22Rv1 (cell line): ENCODE results near the gene ZNF554.

ENCODE experiments used
- H3K27ac ChIP-seq: fragments of 450-650 bp; 2 replicates; pipeline ENCODE4 v1.5.1; 2017
- CTCF ChIP-seq: fragments of 450-650 bp; IDR thresholded peaks from 2 replicates; pipeline ENCODE4 v1.5.1; 2017; ENCODE audit warnings: mild to moderate bottlenecking
- ZFX ChIP-seq: fragments of 450-650 bp; IDR thresholded peaks from 2 replicates; pipeline ENCODE4 v1.6.1; 2017; ENCODE audit warnings: antibody characterized with exemption, borderline replicate concordance

Gene ZNF554

GRCh38 chr19:2793577-2793976 lies 26.1 kb upstream of the ZNF554 start:
- TF ChIP-seq CTCF (no peak), ZFX (no peak)
- no peak overlapping the region for H3K27ac ChIP-seq

GRCh38 chr19:2795827-2796658 lies 23.6 kb upstream of the ZNF554 start:
- TF ChIP-seq CTCF (no peak), ZFX (no peak)
- no peak overlapping the region for H3K27ac ChIP-seq

- no peak overlapping the region for H3K27ac ChIP-seq
- TF ChIP-seq CTCF (no peak), ZFX (no peak)
These were observed 22.9 kb upstream of the ZNF554 start for GRCh38 chr19:2796659-2797266.

- no peak for TF ChIP-seq CTCF
- TF ChIP-seq ZFX = no peak
- H3K27ac ChIP-seq = no peak overlapping the region
These were observed 22.4 kb upstream of the ZNF554 start for GRCh38 chr19:2797280-2797679.

- TF ChIP-seq CTCF (no peak), ZFX (no peak)
- H3K27ac ChIP-seq = no peak overlapping the region
These were observed 21.4 kb upstream of the ZNF554 start for GRCh38 chr19:2798158-2798685.

GRCh38 chr19:2798733-2799132 lies 20.9 kb upstream of the ZNF554 start:
- no peak overlapping the region for H3K27ac ChIP-seq
- TF ChIP-seq ZFX (no peak), CTCF (no peak)
